NB4 (cell line): Measurements from ENCODE around the gene SLC25A52.

ENCODE experiments used
- CTCF ChIP-seq: IDR thresholded peaks from one replicate; pipeline ENCODE4 v1.5.1; 2012; ENCODE audit warnings: low read depth, low read length
- MAX ChIP-seq: IDR thresholded peaks from 2 replicates; pipeline ENCODE4 v1.6.1; 2011; ENCODE audit warnings: low read depth, low read length
- MYC ChIP-seq: IDR thresholded peaks from 2 replicates; pipeline ENCODE4 v1.6.1; 2011; ENCODE audit warnings: low read depth, low read length
- POLR2A ChIP-seq: IDR thresholded peaks from 2 replicates; pipeline ENCODE4 v1.6.1; 2011; ENCODE audit warnings: mild to moderate bottlenecking; ENCODE audit not compliant: insufficient read length; ENCODE audit errors: extremely low read depth

DNA sequence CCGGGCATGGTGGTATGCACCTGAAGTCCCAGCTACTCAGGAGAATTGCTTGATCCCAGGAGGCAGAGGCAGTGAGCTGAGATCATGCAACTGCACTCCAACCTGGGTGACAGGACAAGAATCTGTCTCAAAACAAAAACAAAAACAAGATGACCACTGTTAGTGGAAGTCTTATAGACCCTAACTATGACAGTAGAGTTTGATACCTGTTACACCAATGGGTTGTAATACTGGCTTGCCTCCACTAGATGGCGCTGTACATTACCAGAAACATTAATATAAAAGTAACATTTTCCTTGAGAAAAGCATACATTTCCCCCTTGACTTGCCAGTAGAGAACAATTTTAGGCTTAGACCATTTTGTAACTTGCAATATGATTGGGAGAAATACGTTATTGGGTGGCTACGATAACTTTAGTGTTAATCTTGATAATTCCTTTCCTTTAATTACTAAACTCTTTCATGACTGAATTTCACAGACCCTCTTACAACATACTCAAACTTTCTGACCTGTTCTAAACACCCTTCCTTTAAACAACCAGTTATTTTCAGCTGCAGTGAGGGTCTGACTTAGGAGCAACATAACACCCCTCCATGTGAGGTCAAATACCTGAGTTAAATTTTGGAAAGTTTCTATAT is 19.5 kb downstream of the SLC25A52 start:
- TF ChIP-seq MAX (no peak), POLR2A (no peak), CTCF (peak; percentile 68), MYC (no peak)
